Measurements from ENCODE around the gene SMAD5.

SMAD5 gene

GRCh38 chr5:136225796-136226195 lies 93.2 kb downstream of the SMAD5 start:
- DNase-seq (ENCODE audit: low read depth), result no peak

- DNase-seq (ENCODE audit: low read depth), result no peak
These were observed 93.8 kb downstream of the SMAD5 start for GRCh38 chr5:136226401-136226800.

GRCh38 chr5:136228136-136228757 lies 95.6 kb downstream of the SMAD5 start:
- DNase-seq (ENCODE audit: low read depth), result no peak

GRCh38 chr5:136230176-136230575 lies 97.5 kb downstream of the SMAD5 start:
- no peak for DNase-seq (ENCODE audit: low read depth)

- no peak for DNase-seq (ENCODE audit: low read depth)
These were observed 99.7 kb downstream of the SMAD5 start for GRCh38 chr5:136232316-136232715.

Measured in ELR (cell line).